GM10266 (cell line): ENCODE data around the gene PCAT6.

Source experiments
- DNase-seq: peaks from one replicate; pipeline ENCODE4 v3.0.0; 2012; ENCODE audit errors: extremely low spot score
- TF ChIP-seq, protein P1 (sequence below): IDR thresholded peaks from 2 replicates; pipeline ENCODE4 v1.5.1; 2012; ENCODE audit warnings: mild to moderate bottlenecking, low read depth; ENCODE audit not compliant: control insufficient read depth, insufficient read depth; ENCODE audit errors: missing control alignments

PCAT6 gene

DNA sequence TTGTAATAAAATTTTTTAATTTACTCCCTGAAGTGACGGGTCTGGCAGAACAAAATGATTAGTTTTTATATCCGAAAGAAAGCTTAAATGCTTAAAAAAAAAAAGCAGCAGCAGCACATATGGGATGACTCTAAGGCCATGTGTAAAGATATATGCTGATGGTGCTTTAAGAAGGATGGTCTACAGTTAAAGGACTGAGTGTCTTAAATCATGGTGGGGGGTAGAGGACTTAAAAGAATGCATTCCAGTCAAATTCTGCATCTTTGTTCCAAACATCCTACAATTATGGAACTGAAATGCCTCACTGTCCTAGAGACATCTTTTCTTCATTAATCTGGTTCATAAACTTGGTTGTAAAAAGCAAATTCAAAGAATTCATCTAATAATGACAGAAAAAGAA is 9.6 kb upstream of the PCAT6 start:
- no peak for DNase-seq
- TF ChIP-seq, protein P1, sequence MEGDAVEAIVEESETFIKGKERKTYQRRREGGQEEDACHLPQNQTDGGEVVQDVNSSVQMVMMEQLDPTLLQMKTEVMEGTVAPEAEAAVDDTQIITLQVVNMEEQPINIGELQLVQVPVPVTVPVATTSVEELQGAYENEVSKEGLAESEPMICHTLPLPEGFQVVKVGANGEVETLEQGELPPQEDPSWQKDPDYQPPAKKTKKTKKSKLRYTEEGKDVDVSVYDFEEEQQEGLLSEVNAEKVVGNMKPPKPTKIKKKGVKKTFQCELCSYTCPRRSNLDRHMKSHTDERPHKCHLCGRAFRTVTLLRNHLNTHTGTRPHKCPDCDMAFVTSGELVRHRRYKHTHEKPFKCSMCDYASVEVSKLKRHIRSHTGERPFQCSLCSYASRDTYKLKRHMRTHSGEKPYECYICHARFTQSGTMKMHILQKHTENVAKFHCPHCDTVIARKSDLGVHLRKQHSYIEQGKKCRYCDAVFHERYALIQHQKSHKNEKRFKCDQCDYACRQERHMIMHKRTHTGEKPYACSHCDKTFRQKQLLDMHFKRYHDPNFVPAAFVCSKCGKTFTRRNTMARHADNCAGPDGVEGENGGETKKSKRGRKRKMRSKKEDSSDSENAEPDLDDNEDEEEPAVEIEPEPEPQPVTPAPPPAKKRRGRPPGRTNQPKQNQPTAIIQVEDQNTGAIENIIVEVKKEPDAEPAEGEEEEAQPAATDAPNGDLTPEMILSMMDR = no peak

- no peak for DNase-seq
- TF ChIP-seq, protein P1 = no peak
Observed at GRCh38 chr1:202802034-202802433, 8.7 kb upstream of the PCAT6 start.

DNA sequence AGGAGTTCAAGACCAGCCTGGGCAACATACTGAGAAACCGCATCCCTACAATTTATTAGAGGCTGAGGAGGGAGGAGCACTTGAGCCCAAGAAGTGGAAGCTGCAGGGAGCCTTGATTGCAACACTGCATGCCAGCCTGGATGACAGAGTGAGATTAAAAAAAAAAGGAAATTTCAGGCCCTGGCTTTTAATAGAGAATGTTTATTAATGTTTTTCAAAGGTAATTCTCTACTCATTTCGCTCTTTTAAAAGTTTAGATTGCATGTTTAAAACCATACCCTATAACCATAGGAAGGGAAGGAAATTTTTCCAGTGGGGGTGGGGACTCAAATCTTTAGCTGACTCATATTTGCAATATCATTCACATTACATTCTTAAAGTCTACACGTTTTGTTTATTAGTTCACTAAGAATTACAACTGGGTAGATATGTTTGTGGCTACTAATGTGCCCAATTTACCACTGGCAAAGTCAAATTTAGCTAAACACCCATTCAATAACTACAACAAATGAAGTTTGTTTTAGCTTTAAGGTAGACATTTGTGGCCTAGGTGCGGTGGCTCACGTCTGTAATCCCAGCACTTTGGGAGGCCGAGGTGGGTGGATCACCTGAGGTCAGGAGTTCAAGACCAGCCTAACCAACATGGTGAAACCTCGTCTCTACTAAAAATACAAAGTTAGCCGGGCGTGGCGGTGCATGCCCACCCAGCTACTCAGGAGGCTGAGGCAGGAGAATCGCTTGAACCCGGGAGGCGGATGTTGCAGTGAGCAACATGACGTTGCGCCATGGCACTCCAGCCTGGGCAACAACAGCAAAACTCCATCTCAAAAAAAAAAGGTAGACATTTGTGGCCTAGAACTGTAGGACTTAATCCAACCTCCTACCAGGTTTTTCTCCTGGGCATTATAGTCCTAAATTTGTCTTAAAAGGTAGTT is 7.5 kb upstream of the PCAT6 start:
- DNase-seq = no peak
- TF ChIP-seq, protein P1 = no peak

- TF ChIP-seq, protein P1 = no peak
- no peak for DNase-seq
Observed at GRCh38 chr1:202804126-202804525, 6.6 kb upstream of the PCAT6 start.

DNA sequence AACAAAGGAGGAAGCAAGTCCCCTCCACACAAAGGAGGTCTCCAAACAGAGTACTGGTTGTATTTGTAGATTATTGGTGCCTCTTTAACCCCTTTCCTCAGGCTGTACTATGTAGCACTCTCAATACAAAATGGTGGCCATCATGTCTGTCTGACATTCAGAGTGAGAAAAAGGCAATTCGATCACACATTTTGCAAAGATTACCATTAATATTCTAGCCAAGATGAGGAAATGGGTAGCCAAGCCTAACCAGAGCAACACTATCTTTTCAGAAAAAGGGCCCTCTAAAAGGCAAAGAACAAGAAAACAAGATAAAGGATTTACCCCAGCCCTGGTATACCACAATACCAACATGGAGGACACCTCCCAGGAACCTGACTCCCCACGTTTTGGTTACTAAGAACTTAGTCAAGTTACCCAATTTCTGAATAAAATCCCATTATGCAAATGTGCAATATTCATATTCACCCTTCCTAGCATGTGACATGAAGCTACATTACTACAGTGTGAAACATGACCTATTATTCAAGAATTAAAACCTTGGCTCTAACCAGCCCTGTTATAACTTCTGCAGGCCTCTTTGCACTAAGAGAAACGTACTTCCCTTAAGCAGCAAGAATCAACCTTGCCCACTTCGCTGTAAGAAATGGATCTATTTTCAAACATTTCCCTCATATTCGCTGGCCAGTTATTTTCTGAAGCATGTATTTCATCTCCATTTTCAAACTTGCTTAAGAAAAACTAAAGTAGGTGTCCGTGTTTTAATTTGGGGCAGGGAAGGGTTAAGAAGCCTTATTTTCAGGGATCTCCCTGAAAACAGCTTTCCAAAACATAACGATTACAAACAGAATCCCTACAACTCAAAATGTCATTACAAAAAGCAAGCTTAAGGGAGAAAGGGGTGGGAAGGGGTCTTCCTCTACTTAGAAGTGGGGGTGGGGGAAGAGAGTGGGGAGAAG is 4.6 kb upstream of the PCAT6 start:
- DNase-seq = peak; percentile 36
- TF ChIP-seq, protein P1 = no peak

- TF ChIP-seq, protein P1 = no peak
- no peak for DNase-seq
Observed at GRCh38 chr1:202806845-202807450, 3.8 kb upstream of the PCAT6 start.
